K562 (cell line): ENCODE data around the gene C19orf44. TPM values are rescaled to one million over a fixed set of nuclear protein-coding genes. Genes with fewer than 3 reads are reported as not detected.

Experiments
- BCL6 ChIP-seq: fragments of 250-450 bp; sonication (Bioruptor Pico); IDR thresholded peaks from 2 replicates; pipeline ENCODE4 v1.4.0; 2020
- CHAMP1 ChIP-seq: fragments of 450-650 bp; IDR thresholded peaks from 2 replicates; pipeline ENCODE4 v1.6.1; 2016; ENCODE audit warnings: mild to moderate bottlenecking
- CHD4 ChIP-seq: fragments of 200-600 bp; sonication (generic); IDR thresholded peaks from 3 replicates; pipeline ENCODE4 v1.6.1; 2012; ENCODE audit warnings: low read depth, mild to moderate bottlenecking, mixed read lengths, low read length, inconsistent platforms; ENCODE audit not compliant: insufficient read depth, insufficient replicate concordance, poor library complexity, severe bottlenecking
- DNMT1 ChIP-seq: fragments of 450-650 bp; IDR thresholded peaks from 2 replicates; pipeline ENCODE4 v1.6.1; 2016; ENCODE audit warnings: antibody characterized with exemption, mild to moderate bottlenecking
- E4F1 ChIP-seq: fragments of 250-450 bp; sonication (Bioruptor Pico); IDR thresholded peaks from 2 replicates; pipeline ENCODE4 v1.5.0; 2021; ENCODE audit warnings: mild to moderate bottlenecking, borderline replicate concordance
- ESRRB ChIP-seq: fragments of 250-450 bp; sonication (Bioruptor Pico); IDR thresholded peaks from 2 replicates; pipeline ENCODE4 v1.5.0; 2020; ENCODE audit warnings: mild to moderate bottlenecking, moderate library complexity, borderline replicate concordance
- FOXK2 ChIP-seq, 2 experiments: fragments of 450-650 bp; IDR thresholded peaks in 1 of 2; conservative IDR thresholded peaks in 1 of 2; 2 replicates each; pipeline ENCODE4 v1.6.1; 2016; ENCODE audit warnings: low read depth in 2 of 2, mild to moderate bottlenecking in 1 of 2
- KAT7 ChIP-seq: sonication (generic); formaldehyde crosslinking; IDR thresholded peaks from 2 replicates; pipeline ENCODE4 v1.8.0; 2022; ENCODE audit warnings: missing genetic modification reagents, mild to moderate bottlenecking, borderline replicate concordance
- KAT8 ChIP-seq: fragments of 450-650 bp; IDR thresholded peaks from 2 replicates; pipeline ENCODE4 v1.6.1; 2016; ENCODE audit warnings: low read depth, mild to moderate bottlenecking
- KDM5B ChIP-seq: fragments of 200-600 bp; sonication (generic); IDR thresholded peaks from 2 replicates; pipeline ENCODE4 v1.6.1; 2012; ENCODE audit warnings: low read depth, mild to moderate bottlenecking, moderate library complexity, low read length, control low read depth, inconsistent platforms; ENCODE audit not compliant: insufficient replicate concordance
- KLF6 ChIP-seq: fragments of 250-450 bp; sonication (Bioruptor Pico); IDR thresholded peaks from 2 replicates; pipeline ENCODE4 v1.4.0; 2020; ENCODE audit warnings: mild to moderate bottlenecking, moderate library complexity, borderline replicate concordance
- NRF1 ChIP-seq, 2 experiments: fragments of 450-650 bp; IDR thresholded peaks in 1 of 2; conservative IDR thresholded peaks in 1 of 2; 2 replicates each; pipeline ENCODE4 v1.6.1; 2014; ENCODE audit warnings: mild to moderate bottlenecking in 2 of 2
- NUFIP1 ChIP-seq: fragments of 450-650 bp; IDR thresholded peaks from 2 replicates; pipeline ENCODE4 v1.6.1; 2018; ENCODE audit not compliant: partially characterized antibody
- SETDB1 ChIP-seq: IDR thresholded peaks from one replicate; pipeline ENCODE4 v1.6.1; 2012; ENCODE audit warnings: low read length, control low read depth, inconsistent platforms
- SNIP1 ChIP-seq: fragments of 450-650 bp; IDR thresholded peaks from 2 replicates; pipeline ENCODE4 v1.7.1; 2017; ENCODE audit warnings: low read depth, mild to moderate bottlenecking
- TAF7 ChIP-seq: fragments of 450-650 bp; IDR thresholded peaks from 2 replicates; pipeline ENCODE4 v1.6.1; 2016; ENCODE audit warnings: missing genetic modification characterization, missing compliant biosample characterization
- TCF15 ChIP-seq: fragments of 250-450 bp; sonication (Bioruptor Pico); IDR thresholded peaks from 2 replicates; pipeline ENCODE4 v1.8.0; 2022; ENCODE audit warnings: moderate library complexity, mild to moderate bottlenecking, inconsistent platforms
- ZNF184 ChIP-seq: sonication (generic); formaldehyde crosslinking; IDR thresholded peaks from 2 replicates; pipeline ENCODE4 v1.5.0; 2020; ENCODE audit warnings: missing genetic modification reagents
- ZNF592 ChIP-seq: fragments of 450-650 bp; IDR thresholded peaks from 2 replicates; pipeline ENCODE4 v1.6.1; 2017; ENCODE audit warnings: antibody characterized with exemption, mild to moderate bottlenecking
- polyA plus RNA-seq, 8 experiments: library from polyadenylated mRNA; depleted of rRNA in 4 of 8; stranded (reverse) in 5 of 8; unstranded in 3 of 8; fragments of >200 nt; fragmentation: Nextera tagmentation in 2 of 8; fragmentation: Illumina TruSeq in 1 of 8; extraction: Ambion mirVana in 2 of 8; extraction: Trizol in 1 of 8; gene quantifications; 2 replicates each; pipeline versions ENCODE4 v1.2.1 to v1.2.3, GENCODE V29; 2011 to 2014; ENCODE audit warnings: inconsistent platforms in 1 of 8, missing spikeins in 1 of 8
- total RNA-seq, 7 experiments: library from RNA; depleted of rRNA in 6 of 7; stranded (reverse); fragments of >200 nt in 6 of 7; fragmentation: Illumina TruSeq in 2 of 7; extraction: Trizol in 2 of 7; gene quantifications; 2 replicates each; pipeline versions ENCODE4 v1.2.1 to v1.2.3, GENCODE V29; 2011 to 2021; ENCODE audit warnings: low replicate concordance in 1 of 7

C19orf44 gene
- total and polyA plus RNA-seq, 9 of the 15 experiments (the other 6 are each of a cell fraction or from before 2014, with no cell fraction given) = 0.41 to 7.7 (median 3.5) TPM

GRCh38 chr19:16446724-16447368, 49.3 kb upstream of the C19orf44 start (continued):
- no peak for TF ChIP-seq DNMT1
- no peak for TF ChIP-seq KAT7 (CRISPR knock-in tag)
- no peak for TF ChIP-seq ESRRB
- no peak for TF ChIP-seq ZNF184 (CRISPR knock-in tag)
- TF ChIP-seq TCF15 = no peak
- 0 out of 4 replicates have a peak, but pooled peaks of 1 of the 2 experiments have one; percentile 19 for TF ChIP-seq NRF1 (conservative IDR thresholded peaks at IDR 0.05 in 1 of 2, IDR thresholded peaks at IDR 0.05 in 1 of 2)
- no peak for TF ChIP-seq BCL6 (CRISPR knock-in tag)
- no peak for TF ChIP-seq KDM5B
- TF ChIP-seq FOXK2 (conservative IDR thresholded peaks at IDR 0.05 in 1 of 2, IDR thresholded peaks at IDR 0.05 in 1 of 2; ENCODE audit: low read depth in 2 of 2) = no peak
- TF ChIP-seq CHD4 = no peak
- no peak for TF ChIP-seq SNIP1
- TF ChIP-seq NUFIP1 = no peak
- no peak for TF ChIP-seq E4F1 (CRISPR knock-in tag)
- peak; percentile 68; the same call in 1 of the 2 replicates for TF ChIP-seq ZNF592
- TF ChIP-seq KAT8 = no peak
- TF ChIP-seq SETDB1 = no peak
- TF ChIP-seq TAF7 = no peak
- TF ChIP-seq KLF6 (CRISPR knock-in tag) = no peak
- TF ChIP-seq CHAMP1 = no peak
